VCaP (cell line): ENCODE results near the gene GNGT2.
A peak's percentile ranks its signal among the peaks of the same experiment; 100 is the strongest.

ENCODE experiments used
- H3K27ac ChIP-seq: fragments of 450-650 bp; 2 replicates; pipeline ENCODE4 v1.5.1; 2017
- TF ChIP-seq, protein P1 (sequence below): fragments of 450-650 bp; conservative IDR thresholded peaks from 2 replicates; pipeline ENCODE4 v1.5.1; 2017; ENCODE audit warnings: mild to moderate bottlenecking, moderate library complexity

Gene GNGT2

GRCh38 chr17:49210158-49211029, at the start of gene GNGT2, which contains the start of gene ABI3:
Gene GNGT2, minus strand, starts transcription at chr17:49210574. Its CDS starts 3,152 bp downstream, at chr17:49207422.
Gene ABI3, plus strand, starts transcription at chr17:49210707. Its CDS starts 18 bp downstream, at chr17:49210725.
- TF ChIP-seq, protein P1, sequence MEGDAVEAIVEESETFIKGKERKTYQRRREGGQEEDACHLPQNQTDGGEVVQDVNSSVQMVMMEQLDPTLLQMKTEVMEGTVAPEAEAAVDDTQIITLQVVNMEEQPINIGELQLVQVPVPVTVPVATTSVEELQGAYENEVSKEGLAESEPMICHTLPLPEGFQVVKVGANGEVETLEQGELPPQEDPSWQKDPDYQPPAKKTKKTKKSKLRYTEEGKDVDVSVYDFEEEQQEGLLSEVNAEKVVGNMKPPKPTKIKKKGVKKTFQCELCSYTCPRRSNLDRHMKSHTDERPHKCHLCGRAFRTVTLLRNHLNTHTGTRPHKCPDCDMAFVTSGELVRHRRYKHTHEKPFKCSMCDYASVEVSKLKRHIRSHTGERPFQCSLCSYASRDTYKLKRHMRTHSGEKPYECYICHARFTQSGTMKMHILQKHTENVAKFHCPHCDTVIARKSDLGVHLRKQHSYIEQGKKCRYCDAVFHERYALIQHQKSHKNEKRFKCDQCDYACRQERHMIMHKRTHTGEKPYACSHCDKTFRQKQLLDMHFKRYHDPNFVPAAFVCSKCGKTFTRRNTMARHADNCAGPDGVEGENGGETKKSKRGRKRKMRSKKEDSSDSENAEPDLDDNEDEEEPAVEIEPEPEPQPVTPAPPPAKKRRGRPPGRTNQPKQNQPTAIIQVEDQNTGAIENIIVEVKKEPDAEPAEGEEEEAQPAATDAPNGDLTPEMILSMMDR: no peak
- H3K27ac ChIP-seq: no peak within 1 kb of the TSS

GRCh38 chr17:49259663-49260010, 49.3 kb upstream of the GNGT2 start:
- TF ChIP-seq, protein P1: no peak
- peak overlapping the region; percentile 60; the same call in 1 of the 2 replicates for H3K27ac ChIP-seq

DNA sequence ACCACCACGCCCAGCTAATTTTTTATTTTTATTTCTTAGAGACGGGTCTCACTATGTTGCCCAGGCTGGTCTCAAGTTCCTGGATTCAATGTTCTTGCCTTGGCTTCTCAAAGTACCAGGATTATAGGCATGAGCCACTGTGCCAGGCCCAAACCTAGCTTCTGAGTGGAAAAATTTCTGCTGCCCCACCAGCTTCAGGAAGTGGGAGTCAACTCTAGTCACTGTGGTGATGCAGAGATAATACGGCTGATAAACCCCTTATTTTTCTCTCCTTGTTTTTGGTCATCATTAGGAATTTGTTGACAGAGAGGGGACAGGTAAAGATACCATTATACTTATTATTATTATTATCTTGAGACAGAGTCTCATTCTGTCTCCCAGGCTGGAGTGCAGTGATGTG, 48.0 kb upstream of the GNGT2 start:
- TF ChIP-seq, protein P1: no peak
- H3K27ac ChIP-seq: no peak overlapping the region

DNA sequence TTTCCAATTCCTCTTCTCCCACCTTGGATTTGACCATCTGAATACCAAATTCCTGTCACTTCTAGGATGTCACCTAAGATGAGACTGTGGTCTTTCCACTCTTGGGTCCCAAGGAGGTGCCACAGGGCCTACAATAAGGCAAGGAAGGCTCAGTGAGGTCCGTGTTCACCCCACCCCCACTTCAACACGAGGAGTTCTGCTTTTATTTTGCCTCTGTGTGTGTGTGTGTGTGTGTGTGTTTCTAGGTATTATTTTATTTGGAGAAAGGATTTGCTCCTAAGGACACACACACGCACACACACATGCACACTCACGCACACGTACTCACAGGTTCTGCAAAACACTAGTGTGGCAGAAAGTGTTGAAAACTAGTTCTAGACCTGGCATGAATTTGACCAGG, 44.8 kb upstream of the GNGT2 start:
- no peak overlapping the region for H3K27ac ChIP-seq

DNA sequence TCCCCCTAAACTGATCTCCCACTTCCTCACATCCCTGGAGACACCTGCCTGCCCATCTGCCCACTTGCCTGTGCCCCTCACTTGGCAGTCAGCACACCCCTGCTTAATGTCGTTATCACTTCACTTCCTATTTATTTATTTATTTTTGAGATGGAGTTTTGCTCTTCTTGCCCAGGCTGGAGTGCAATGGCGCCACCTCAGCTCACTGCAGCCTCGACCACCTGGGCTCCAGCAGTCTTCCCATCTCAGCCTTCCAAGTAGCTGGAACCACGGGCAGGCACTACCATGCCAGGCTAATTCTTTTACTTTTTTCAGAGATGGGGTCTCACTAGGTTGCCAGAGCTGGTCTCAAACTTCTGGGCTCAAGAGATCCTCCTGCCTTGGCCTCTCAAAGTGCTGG, 43.7 kb upstream of the GNGT2 start:
- TF ChIP-seq, protein P1: peak; percentile 23
- H3K27ac ChIP-seq: no peak overlapping the region

More for the DNA sequence above, 44.8 kb upstream of the GNGT2 start:
- TF ChIP-seq, protein P1: no peak

DNA sequence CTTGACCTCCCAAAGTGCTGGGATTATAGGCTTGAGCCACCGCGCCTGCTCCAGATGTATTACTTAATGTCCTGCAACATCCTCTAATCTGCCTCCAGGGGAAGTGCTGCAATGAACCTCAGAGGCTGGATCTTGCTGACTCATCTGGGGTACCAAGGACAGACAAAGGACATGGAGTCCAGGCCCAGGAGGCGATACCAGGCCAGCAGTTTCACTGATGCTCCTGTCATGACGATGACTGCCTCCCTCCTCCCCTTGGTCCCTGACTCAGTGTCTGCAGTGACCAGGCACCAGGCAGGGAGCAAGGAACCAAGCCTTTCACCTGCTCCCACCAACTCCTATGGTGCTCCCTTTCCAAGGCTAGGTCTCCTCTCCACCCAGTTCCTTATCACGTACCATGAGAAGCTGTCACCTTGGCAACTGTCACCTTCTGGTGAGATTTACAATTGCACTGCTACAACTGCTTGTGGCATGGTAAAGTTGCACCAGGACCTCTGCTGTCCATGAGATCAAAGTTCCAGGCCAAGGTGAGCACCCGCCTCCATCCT, 41.8 kb upstream of the GNGT2 start:
- TF ChIP-seq, protein P1: no peak; the same call in 1 of the 2 replicates

DNA sequence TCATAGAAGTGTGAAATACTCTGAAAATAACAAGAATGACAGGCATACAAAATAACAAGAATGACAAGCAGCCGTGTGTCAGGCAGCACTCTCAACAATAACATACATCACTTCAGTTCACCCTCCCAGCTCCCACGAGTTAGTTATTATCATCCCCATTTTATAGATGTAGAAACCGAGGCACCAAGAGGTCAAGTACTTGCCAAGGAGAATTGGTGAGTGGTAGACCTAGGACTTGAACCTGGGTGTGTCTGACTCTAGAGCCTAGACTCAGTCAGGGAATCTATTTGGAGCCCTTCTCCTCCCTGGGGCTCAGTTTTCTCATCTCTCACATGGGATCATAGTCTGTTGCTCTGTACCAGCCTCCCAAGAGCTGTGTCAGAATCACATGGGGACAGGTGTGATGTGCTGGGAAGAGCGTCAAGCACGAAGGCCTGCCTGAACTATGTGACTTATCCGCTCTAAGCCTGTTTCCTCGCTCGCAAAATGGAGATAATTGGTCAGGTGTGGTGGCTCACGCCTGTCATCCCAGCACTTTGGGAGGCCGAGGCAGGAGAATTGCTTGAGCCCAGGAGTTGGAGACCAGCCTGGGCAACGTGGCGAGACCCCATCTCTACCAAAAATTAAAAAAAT, 39.6 kb upstream of the GNGT2 start:
- no peak overlapping the region for H3K27ac ChIP-seq
- TF ChIP-seq, protein P1: no peak

More for the DNA sequence above, 41.8 kb upstream of the GNGT2 start:
- no peak overlapping the region for H3K27ac ChIP-seq
